ENCODE data around the gene COL2A1. TPM values are rescaled to one million over a fixed set of nuclear protein-coding genes. Genes with fewer than 3 reads are reported as not detected.

The COL2A1 gene
- total RNA-seq, 2 donors from 2014 or later = not detected

- TF ChIP-seq POLR2A (IDR thresholded peaks at IDR 0.05) (no peak), CTCF (IDR thresholded peaks at IDR 0.05) (no peak)
- Histone ChIP-seq H3K9me3 (no peaks in the 10 kb centered on the region), H3K4me1 (no peaks in the 10 kb centered on the region), H3K27ac (no peak overlapping the region), H3K4me3 (no peak overlapping the region), H3K36me3 (replicated peaks in 1 of 2; ENCODE audit: insufficient read depth in 1 of 2, low read depth in 2 of 2) (no peaks in the 10 kb centered on the region), H3K27me3 (no peaks in the 10 kb centered on the region)
- DNase-seq = no peak
- 48 to 67% methylated on average over 15 to 20 of the region's 20 CpGs for WGBS, 2 donors
- no peak for ATAC-seq
- intact Hi-C loops (cut with DNase I) = no loop called here
Measured at GRCh38 chr12:47981496-47982260, 22.6 kb downstream of the COL2A1 start.

- Histone ChIP-seq H3K36me3 (replicated peaks in 1 of 2; ENCODE audit: insufficient read depth in 1 of 2, low read depth in 2 of 2) (no peaks in the 10 kb centered on the region), H3K9me3 (no peaks in the 10 kb centered on the region), H3K4me3 (no peak overlapping the region), H3K4me1 (no peaks in the 10 kb centered on the region), H3K27ac (no peak overlapping the region), H3K27me3 (no peaks in the 10 kb centered on the region)
- no peak for TF ChIP-seq POLR2A (IDR thresholded peaks at IDR 0.05)
- TF ChIP-seq CTCF (IDR thresholded peaks at IDR 0.05) = no peak
- WGBS, 2 donors = 57 to 74% methylated on average over 14 to 17 of the region's 17 CpGs
- DNase-seq (no peak), ATAC-seq (no peak)
- intact Hi-C loops (cut with DNase I) = no loop called here
Measured at GRCh38 chr12:47980779-47981495, 23.3 kb downstream of the COL2A1 start.

- H3K4me3 ChIP-seq = no peak overlapping the region
- no peak for TF ChIP-seq POLR2A (IDR thresholded peaks at IDR 0.05)
- TF ChIP-seq CTCF (IDR thresholded peaks at IDR 0.05) = no peak
- no peak for ATAC-seq
- 82 to 83% methylated on average over 4 to 7 of the region's 7 CpGs for WGBS, 2 donors
- no peaks in the 10 kb centered on the region for H3K36me3 ChIP-seq (replicated peaks in 1 of 2; ENCODE audit: insufficient read depth in 1 of 2, low read depth in 2 of 2)
- H3K27me3 ChIP-seq = no peaks in the 10 kb centered on the region
- no peaks in the 10 kb centered on the region for H3K9me3 ChIP-seq
- H3K4me1 ChIP-seq = no peaks in the 10 kb centered on the region
- no peak for DNase-seq
- intact Hi-C loops (cut with DNase I) = no loop called here
- no peak overlapping the region for H3K27ac ChIP-seq
Measured at GRCh38 chr12:47980197-47980596, 24.1 kb downstream of the COL2A1 start.

- no peak for ATAC-seq
- DNase-seq = no peak
- Histone ChIP-seq H3K36me3 (replicated peaks in 1 of 2; ENCODE audit: insufficient read depth in 1 of 2, low read depth in 2 of 2) (no peaks in the 10 kb centered on the region), H3K4me3 (no peak overlapping the region), H3K27me3 (no peaks in the 10 kb centered on the region), H3K27ac (no peak overlapping the region), H3K4me1 (no peaks in the 10 kb centered on the region), H3K9me3 (no peaks in the 10 kb centered on the region)
- intact Hi-C loops (cut with DNase I) = no loop called here
- no peak for TF ChIP-seq CTCF (IDR thresholded peaks at IDR 0.05)
- TF ChIP-seq POLR2A (IDR thresholded peaks at IDR 0.05) = no peak
- WGBS, 2 donors = 70 to 71% methylated on average over 6 to 11 of the region's 11 CpGs
Measured at GRCh38 chr12:47979686-47980085, 24.6 kb downstream of the COL2A1 start.
